Keratinocyte (primary cell): ENCODE measurements around the gene ZNF426. TPM values are rescaled to one million over a fixed set of nuclear protein-coding genes. Genes with fewer than 3 reads are reported as not detected.

Source experiments
- DNase-seq: peaks from one replicate; pipeline ENCODE4 v3.0.0-alpha.2; 2011; ENCODE audit warnings: low read depth, missing footprints, low spot score
- FAIRE-seq: peaks from 2 replicates; lab custom pipeline; 2011; peaks lifted over from hg19 to GRCh38; lab: Jason Lieb, UNC
- H2AFZ ChIP-seq: 2 replicates; pipeline ENCODE4 v1.6.0; 2012; ENCODE audit warnings: low read length, control low read depth, inconsistent platforms; ENCODE audit not compliant: control insufficient read depth
- H3K27ac ChIP-seq: 2 replicates; pipeline ENCODE4 v1.5.1; 2011; ENCODE audit warnings: low read length; ENCODE audit not compliant: control insufficient read depth, insufficient read depth
- H3K27me3 ChIP-seq: 3 replicates; pipeline ENCODE4 v1.6.0; 2011; ENCODE audit warnings: low read length; ENCODE audit not compliant: control insufficient read depth, insufficient read depth; ENCODE audit errors: extremely low read depth
- H3K36me3 ChIP-seq, 2 experiments: 2 replicates in 1 of 2; 3 replicates in 1 of 2; pipeline ENCODE4 v1.5.1; 2011; ENCODE audit warnings: low read length in 2 of 2, mild to moderate bottlenecking in 1 of 2; ENCODE audit not compliant: control insufficient read depth in 2 of 2, insufficient read depth in 2 of 2; ENCODE audit errors: extremely low read depth in 1 of 2
- H3K4me1 ChIP-seq: 3 replicates; pipeline ENCODE4 v1.5.1; 2011; ENCODE audit warnings: low read length; ENCODE audit not compliant: control insufficient read depth, insufficient read depth; ENCODE audit errors: extremely low read depth
- H3K4me2 ChIP-seq: 3 replicates; pipeline ENCODE4 v1.6.0; 2011; ENCODE audit warnings: low read depth, low read length; ENCODE audit not compliant: control insufficient read depth, insufficient read depth; ENCODE audit errors: extremely low read depth
- H3K4me3 ChIP-seq, 3 experiments: fragments of 200-600 bp in 1 of 3; sonication (generic) in 1 of 3; 2 replicates in 2 of 3; 3 replicates in 1 of 3; pipeline ENCODE4 v1.5.1; 2011 to 2016; ENCODE audit warnings: low read length in 3 of 3, mild to moderate bottlenecking in 3 of 3, control low read depth in 2 of 3, inconsistent platforms in 1 of 3, low read depth in 1 of 3, mixed read lengths in 1 of 3, mixed run types in 1 of 3, moderate library complexity in 1 of 3; ENCODE audit not compliant: control insufficient read depth in 2 of 3, insufficient read depth in 2 of 3; ENCODE audit errors: extremely low read depth in 1 of 3
- H3K79me2 ChIP-seq: 2 replicates; pipeline ENCODE4 v1.6.0; 2012; ENCODE audit warnings: low read length; ENCODE audit not compliant: control insufficient read depth, insufficient read depth
- H3K9ac ChIP-seq: 3 replicates; pipeline ENCODE4 v1.6.0; 2011; ENCODE audit warnings: low read length; ENCODE audit not compliant: control insufficient read depth, insufficient read depth; ENCODE audit errors: extremely low read depth
- H3K9me1 ChIP-seq: 3 replicates; pipeline ENCODE4 v1.6.0; 2011; ENCODE audit warnings: low read length; ENCODE audit not compliant: control insufficient read depth, insufficient read depth; ENCODE audit errors: extremely low read depth
- H3K9me3 ChIP-seq: 2 replicates; pipeline ENCODE4 v1.5.1; 2012; ENCODE audit warnings: low read depth, low read length; ENCODE audit not compliant: control insufficient read depth
- H4K20me1 ChIP-seq: 3 replicates; pipeline ENCODE4 v1.6.0; 2011; ENCODE audit warnings: low read length; ENCODE audit not compliant: control insufficient read depth, insufficient read depth; ENCODE audit errors: extremely low read depth
- EZH2 ChIP-seq: IDR thresholded peaks from one replicate; pipeline ENCODE4 v1.6.1; 2012; ENCODE audit warnings: inconsistent platforms, mild to moderate bottlenecking, low read length, moderate library complexity
- dilution Hi-C: fragments of 300-500 bp; cut with MboI; formaldehyde crosslinking; loops from one replicate; pipeline ENCODE4 v1.7.0; 2020; ENCODE audit warnings: low sequenced_read_pairs; ENCODE audit not compliant: extremely low pct_ligation_motif_present
- polyA plus RNA-seq, 5 experiments: library from polyadenylated mRNA; depleted of rRNA in 3 of 5; stranded (reverse) in 3 of 5; stranded (forward) in 1 of 5; unstranded in 1 of 5; fragments of >200 nt; gene quantifications; 1 replicate in 1 of 5; 2 replicates in 3 of 5; 3 replicates in 1 of 5; pipeline versions ENCODE4 v1.2.1 to v1.2.3, GENCODE V29; 2011 to 2012; ENCODE audit warnings: missing spikeins in 2 of 5, low read depth in 1 of 5, low replicate concordance in 1 of 5
- TF ChIP-seq, protein P1 (sequence below), 3 experiments: IDR thresholded peaks in 1 of 3; conservative IDR thresholded peaks in 1 of 3; optimal IDR thresholded peaks in 1 of 3; 2 replicates in 2 of 3; 3 replicates in 1 of 3; pipeline versions ENCODE3 to v1.5.1; 2011; ENCODE audit warnings: low read length in 3 of 3, mild to moderate bottlenecking in 3 of 3, moderate library complexity in 2 of 3, control low read depth in 1 of 3, inconsistent platforms in 1 of 3; ENCODE audit not compliant: insufficient read depth in 2 of 3; ENCODE audit errors: extremely low read depth in 1 of 3

The ZNF426 gene
- polyA plus RNA-seq, 1 donor (not counting 4 experiments of a cell fraction or from before 2014, with no cell fraction given) = 12.1 TPM

DNA sequence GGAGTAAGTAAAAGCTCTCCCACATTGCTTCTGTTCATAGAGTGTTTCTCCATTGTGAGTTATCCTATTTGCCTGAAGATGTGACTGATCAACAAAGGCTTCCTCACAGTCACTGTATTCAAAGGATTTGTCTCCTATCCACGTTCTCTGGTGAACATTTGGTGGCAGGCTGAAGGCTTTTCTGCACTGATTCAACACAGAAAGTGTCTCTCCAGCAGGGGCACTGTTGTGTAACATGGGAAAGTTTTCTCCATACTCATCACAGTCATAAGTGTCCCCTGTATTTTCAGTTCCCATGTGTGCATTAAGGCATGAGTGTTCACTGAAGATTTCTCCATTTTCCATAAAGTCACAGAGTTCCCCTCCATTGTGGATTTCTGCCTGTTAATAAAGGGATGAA, 28.3 kb upstream of the ZNF426 start:
- peaks cover 64% of the 10 kb centered on the region for H3K9me3 ChIP-seq
- DNase-seq (no peak), FAIRE-seq (no peak)
- H4K20me1 ChIP-seq = no peaks in the 10 kb centered on the region
- H3K4me2 ChIP-seq = no peak overlapping the region
- no peak overlapping the region for H3K27ac ChIP-seq
- H3K36me3 ChIP-seq = peaks cover 37 to 47% of the 10 kb centered on the region in 2 experiments
- peaks cover 80% of the 10 kb centered on the region for H3K79me2 ChIP-seq
- H3K4me3 ChIP-seq = no peak overlapping the region
- H3K4me1 ChIP-seq = no peaks in the 10 kb centered on the region
- dilution Hi-C loops = no loop called here
- no peaks in the 10 kb centered on the region for H3K27me3 ChIP-seq
- H3K9ac ChIP-seq = no peak overlapping the region
- no peak for TF ChIP-seq EZH2
- TF ChIP-seq, protein P1, sequence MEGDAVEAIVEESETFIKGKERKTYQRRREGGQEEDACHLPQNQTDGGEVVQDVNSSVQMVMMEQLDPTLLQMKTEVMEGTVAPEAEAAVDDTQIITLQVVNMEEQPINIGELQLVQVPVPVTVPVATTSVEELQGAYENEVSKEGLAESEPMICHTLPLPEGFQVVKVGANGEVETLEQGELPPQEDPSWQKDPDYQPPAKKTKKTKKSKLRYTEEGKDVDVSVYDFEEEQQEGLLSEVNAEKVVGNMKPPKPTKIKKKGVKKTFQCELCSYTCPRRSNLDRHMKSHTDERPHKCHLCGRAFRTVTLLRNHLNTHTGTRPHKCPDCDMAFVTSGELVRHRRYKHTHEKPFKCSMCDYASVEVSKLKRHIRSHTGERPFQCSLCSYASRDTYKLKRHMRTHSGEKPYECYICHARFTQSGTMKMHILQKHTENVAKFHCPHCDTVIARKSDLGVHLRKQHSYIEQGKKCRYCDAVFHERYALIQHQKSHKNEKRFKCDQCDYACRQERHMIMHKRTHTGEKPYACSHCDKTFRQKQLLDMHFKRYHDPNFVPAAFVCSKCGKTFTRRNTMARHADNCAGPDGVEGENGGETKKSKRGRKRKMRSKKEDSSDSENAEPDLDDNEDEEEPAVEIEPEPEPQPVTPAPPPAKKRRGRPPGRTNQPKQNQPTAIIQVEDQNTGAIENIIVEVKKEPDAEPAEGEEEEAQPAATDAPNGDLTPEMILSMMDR (optimal IDR thresholded peaks at IDR 0.05 in 1 of 3, IDR thresholded peaks at IDR 0.05 in 1 of 3, conservative IDR thresholded peaks at IDR 0.05 in 1 of 3; ENCODE audit: extremely low read depth in 1 of 3, insufficient read depth in 2 of 3, low read length in 3 of 3) = no peak
- no peak overlapping the region for H2AFZ ChIP-seq
- H3K9me1 ChIP-seq = no peaks in the 10 kb centered on the region

DNA sequence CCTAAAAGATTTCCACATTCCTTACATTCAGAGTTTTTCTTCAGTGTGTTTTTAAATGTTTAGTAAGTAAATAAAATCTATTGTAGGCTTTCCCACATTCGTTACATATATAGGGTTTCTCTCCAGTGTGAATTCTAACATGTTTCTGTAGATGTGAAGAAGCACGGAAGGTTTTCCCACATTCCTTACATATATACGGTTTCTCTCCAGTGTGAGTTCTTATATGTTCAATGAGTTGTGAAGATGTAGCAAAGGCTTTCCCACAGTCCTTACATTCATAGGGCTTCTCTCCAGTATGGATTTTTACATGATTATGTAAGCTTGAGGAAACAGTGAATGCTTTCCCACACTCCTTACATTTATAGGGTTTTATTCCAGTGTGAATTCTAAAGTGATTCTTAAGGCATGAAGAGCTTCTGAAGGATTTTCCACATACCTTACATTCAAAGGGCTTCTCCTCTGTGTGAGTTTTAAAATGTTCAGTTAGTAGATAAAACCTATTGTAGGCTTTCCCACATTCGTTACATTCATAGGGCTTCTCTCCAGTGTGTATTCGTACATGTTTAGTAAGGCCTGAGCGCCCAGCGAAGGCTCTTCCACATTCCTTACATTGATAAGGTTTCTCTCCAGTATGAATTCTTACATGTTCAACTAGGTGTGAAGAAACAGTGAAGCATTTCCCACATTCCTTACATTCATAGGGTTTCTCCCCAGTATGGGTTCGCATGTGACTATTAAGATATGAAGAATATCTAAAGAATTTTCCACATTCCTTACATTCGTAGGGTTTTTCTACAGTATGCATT, 27.7 kb upstream of the ZNF426 start:
- Histone ChIP-seq H3K4me3 (no peak overlapping the region), H2AFZ (no peak overlapping the region), H3K9ac (no peak overlapping the region), H4K20me1 (no peaks in the 10 kb centered on the region), H3K4me2 (no peak overlapping the region), H3K4me1 (no peaks in the 10 kb centered on the region), H3K79me2 (peaks cover 74% of the 10 kb centered on the region), H3K27ac (no peak overlapping the region), H3K27me3 (no peaks in the 10 kb centered on the region), H3K9me3 (peaks cover 66% of the 10 kb centered on the region), H3K9me1 (no peaks in the 10 kb centered on the region), H3K36me3 (peaks cover 43 to 47% of the 10 kb centered on the region in 2 experiments)
- TF ChIP-seq EZH2 = no peak
- no peak for FAIRE-seq
- dilution Hi-C loops = no loop called here
- DNase-seq = no peak
